Measurements from ENCODE around the gene KCNE1.

KCNE1 gene

DNA sequence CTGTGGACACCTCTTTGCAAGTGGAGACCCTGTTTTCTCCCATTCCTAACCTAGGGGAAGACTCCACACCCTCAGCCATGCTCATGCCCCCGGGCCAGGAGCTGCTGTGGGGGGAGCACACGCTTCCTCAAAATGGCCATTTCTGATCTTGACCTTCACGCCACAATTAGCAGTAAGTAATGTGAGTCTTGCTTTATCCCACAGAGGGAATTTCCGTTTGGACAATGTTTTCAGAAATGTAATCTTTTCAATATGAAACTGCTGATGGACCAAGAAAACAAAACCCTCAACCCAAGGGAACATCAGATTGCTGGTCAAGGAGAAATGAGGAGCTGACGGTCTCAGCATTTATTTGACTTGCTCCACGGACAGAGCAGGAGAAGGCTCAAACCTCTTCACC, 8.3 kb upstream of the KCNE1 start:
- no peak for DNase-seq (ENCODE audit: low read depth)
- no peak overlapping the region for H3K4me3 ChIP-seq (ENCODE audit: low read depth, low read length)
- TF ChIP-seq CTCF (IDR thresholded peaks at IDR 0.05; ENCODE audit: control insufficient read depth, extremely low read depth, insufficient read depth): no peak

DNA sequence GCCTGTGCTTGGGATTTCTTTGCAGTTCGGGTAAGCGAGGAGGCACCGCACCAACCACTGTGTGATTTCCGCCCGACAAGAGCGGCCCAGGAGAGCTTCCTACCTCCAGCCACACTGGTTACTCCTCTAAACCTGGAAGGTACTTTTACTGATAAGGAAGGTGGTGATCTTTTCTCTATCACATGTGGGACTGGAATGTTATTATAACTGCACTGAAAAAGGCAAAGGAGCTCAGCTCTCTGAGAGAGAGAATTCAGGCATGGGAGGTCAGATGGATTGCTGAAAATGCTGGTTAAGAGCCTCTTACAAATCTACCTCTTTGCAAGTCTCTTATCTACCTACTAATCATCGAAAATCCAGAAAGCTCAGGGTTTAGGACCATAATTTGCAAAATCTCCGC, 7.7 kb upstream of the KCNE1 start:
- H3K4me3 ChIP-seq (ENCODE audit: low read depth, low read length): no peak overlapping the region
- no peak for TF ChIP-seq CTCF (IDR thresholded peaks at IDR 0.05; ENCODE audit: control insufficient read depth, extremely low read depth, insufficient read depth)
- no peak for DNase-seq (ENCODE audit: low read depth)

GRCh38 chr21:34519016-34519415, 7.0 kb upstream of the KCNE1 start:
- no peak for TF ChIP-seq CTCF (IDR thresholded peaks at IDR 0.05; ENCODE audit: control insufficient read depth, extremely low read depth, insufficient read depth)
- DNase-seq (ENCODE audit: low read depth): no peak
- no peak overlapping the region for H3K4me3 ChIP-seq (ENCODE audit: low read depth, low read length)

DNA sequence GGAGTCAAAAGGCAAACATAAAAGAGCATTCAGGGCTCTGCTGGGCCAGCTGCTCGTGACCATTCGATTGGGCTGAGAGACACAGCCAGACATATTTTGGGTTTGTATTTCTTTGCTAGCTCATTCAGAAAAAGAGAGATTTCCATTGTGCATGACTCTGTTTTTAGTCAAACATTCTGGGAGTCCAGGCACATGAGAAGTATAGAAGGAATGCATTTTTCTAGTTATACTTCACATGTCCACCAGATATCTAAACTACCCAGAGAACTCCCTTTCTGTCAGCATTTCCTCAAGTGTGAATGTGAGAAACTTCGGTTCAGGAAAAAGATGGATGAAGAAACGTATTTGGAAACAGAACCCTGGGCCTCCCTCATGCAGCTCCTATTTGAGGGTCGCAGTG, 6.3 kb upstream of the KCNE1 start:
- no peak for DNase-seq (ENCODE audit: low read depth)
- no peak for TF ChIP-seq CTCF (IDR thresholded peaks at IDR 0.05; ENCODE audit: control insufficient read depth, extremely low read depth, insufficient read depth)
- H3K4me3 ChIP-seq (ENCODE audit: low read depth, low read length): no peak overlapping the region

GRCh38 chr21:34517491-34518245, 5.7 kb upstream of the KCNE1 start:
- TF ChIP-seq CTCF (IDR thresholded peaks at IDR 0.05; ENCODE audit: control insufficient read depth, extremely low read depth, insufficient read depth): no peak
- H3K4me3 ChIP-seq (ENCODE audit: low read depth, low read length): no peak overlapping the region
- DNase-seq (ENCODE audit: low read depth): no peak

GRCh38 chr21:34517039-34517438, 5.0 kb upstream of the KCNE1 start:
- TF ChIP-seq CTCF (IDR thresholded peaks at IDR 0.05; ENCODE audit: control insufficient read depth, extremely low read depth, insufficient read depth): no peak

GRCh38 chr21:34514576-34515115, 2.6 kb upstream of the KCNE1 start:
- TF ChIP-seq CTCF (IDR thresholded peaks at IDR 0.05; ENCODE audit: control insufficient read depth, extremely low read depth, insufficient read depth): no peak
- H3K4me3 ChIP-seq (ENCODE audit: low read depth, low read length): no peak overlapping the region
- no peak for DNase-seq (ENCODE audit: low read depth)

More at GRCh38 chr21:34517039-34517438, 5.0 kb upstream of the KCNE1 start:
- no peak for DNase-seq (ENCODE audit: low read depth)
- H3K4me3 ChIP-seq (ENCODE audit: low read depth, low read length): no peak overlapping the region
